HG03066 (cell line): Measurements from ENCODE around the gene RYR2.
"Not testable (repeated sequence)": the region's sequence is repeated elsewhere in the genome, so short reads cannot be mapped to it uniquely, and the experiment has no call there.

ENCODE experiments used
- ATAC-seq: cut with Tn5 transposase; IDR thresholded peaks from one replicate; pipeline ENCODE4 v1.9.1; 2021; ENCODE audit warnings: low read depth; ENCODE audit not compliant: unreplicated experiment

The RYR2 gene

GRCh38 chr1:237237721-237238120, 195.7 kb downstream of the RYR2 start:
- no peak for ATAC-seq

GRCh38 chr1:237239248-237239647, 197.3 kb downstream of the RYR2 start:
- no peak for ATAC-seq

GRCh38 chr1:237241038-237241437, 199.1 kb downstream of the RYR2 start:
- no peak for ATAC-seq

GRCh38 chr1:237244778-237245177, 202.8 kb downstream of the RYR2 start:
- no peak for ATAC-seq

- ATAC-seq = no peak
Observed at GRCh38 chr1:237247442-237247841, 205.5 kb downstream of the RYR2 start.

GRCh38 chr1:237249120-237249519, 207.1 kb downstream of the RYR2 start:
- no peak for ATAC-seq

- no peak for ATAC-seq
Observed at GRCh38 chr1:237250055-237250454, 208.1 kb downstream of the RYR2 start.

- ATAC-seq = no peak
Observed at GRCh38 chr1:237255071-237255470, 213.1 kb downstream of the RYR2 start.

- ATAC-seq = no peak
Observed at GRCh38 chr1:237258871-237259270, 216.9 kb downstream of the RYR2 start.

GRCh38 chr1:237261198-237261597, 219.2 kb downstream of the RYR2 start:
- no peak for ATAC-seq

GRCh38 chr1:237267743-237268142, 225.8 kb downstream of the RYR2 start:
- ATAC-seq = no peak

GRCh38 chr1:237269938-237270337, 228.0 kb downstream of the RYR2 start:
- ATAC-seq = no peak

- no peak for ATAC-seq
Observed at GRCh38 chr1:237270353-237270752, 228.4 kb downstream of the RYR2 start.

GRCh38 chr1:237277994-237278393, 236.0 kb downstream of the RYR2 start:
- not testable (repeated sequence) for ATAC-seq

GRCh38 chr1:237279629-237280028, 237.6 kb downstream of the RYR2 start:
- no peak for ATAC-seq

- no peak for ATAC-seq
Observed at GRCh38 chr1:237281481-237281880, 239.5 kb downstream of the RYR2 start.

GRCh38 chr1:237282208-237282783, 240.3 kb downstream of the RYR2 start:
- no peak for ATAC-seq

- ATAC-seq = no peak
Observed at GRCh38 chr1:237287876-237288521, 246.0 kb downstream of the RYR2 start.

GRCh38 chr1:237293804-237294203, 251.8 kb downstream of the RYR2 start:
- no peak for ATAC-seq

- ATAC-seq = no peak
Observed at GRCh38 chr1:237296861-237297260, 254.9 kb downstream of the RYR2 start.

GRCh38 chr1:237300642-237301041, 258.7 kb downstream of the RYR2 start:
- no peak for ATAC-seq

- no peak for ATAC-seq
Observed at GRCh38 chr1:237303929-237304328, 261.9 kb downstream of the RYR2 start.

GRCh38 chr1:237306726-237307125, 264.7 kb downstream of the RYR2 start:
- no peak for ATAC-seq
